Measurements from ENCODE around the gene MAFG. TPM values are rescaled to one million over a fixed set of nuclear protein-coding genes. Genes with fewer than 3 reads are reported as not detected.

MAFG gene
- total RNA-seq, 1 experiment from 2014 or later: 29.1 TPM

- H3K36me3 ChIP-seq (ENCODE audit: control insufficient read depth, insufficient read depth, low read length): peaks cover 22% of the 10 kb centered on the region
- H3K9me3 ChIP-seq: no peaks in the 10 kb centered on the region
- Mint-ChIP-seq H3K4me3 (ENCODE audit: unreplicated experiment) (peak overlapping the region; percentile 89), H3K4me1 (ENCODE audit: low read depth, unreplicated experiment) (peaks cover 13% of the 10 kb centered on the region), H3K9me3 (ENCODE audit: unreplicated experiment) (no peaks in the 10 kb centered on the region), H3K27me3 (ENCODE audit: insufficient read depth, unreplicated experiment) (no peaks in the 10 kb centered on the region), H3K36me3 (ENCODE audit: insufficient read depth, unreplicated experiment) (peaks cover 91% of the 10 kb centered on the region), H3K27ac (ENCODE audit: unreplicated experiment) (peak overlapping the region; percentile 94)
- ChIA-PET CTCF (interaction anchor here (1.1 kb wide), 1 partner anchor 18 kb away, joined by 3 read pairs; no protein-coding TSS in a partner anchor), POLR2A (interaction anchor here (0.6 kb wide), 1 partner anchor 55 kb away, joined by 3 read pairs; no protein-coding TSS in a partner anchor)
- BruUV-seq (replicated peaks): TSS peak; percentile 41
- H3K4me3 ChIP-seq (ENCODE audit: low read depth, low read length): peak overlapping the region; percentile 99
- intact Hi-C loops (cut with micrococcal nuclease; ENCODE audit: unreplicated experiment): loop anchor here (1.0 to 2.0 kb wide), 2 partner anchors 17 to 19 kb away; partner anchors contain the start of genes ALYREF, ANAPC11 and MAFG
- no peaks in the 10 kb centered on the region for H3K27me3 ChIP-seq (replicated peaks; ENCODE audit: control insufficient read depth, insufficient read depth, low read length)
- peaks cover 15% of the 10 kb centered on the region for H3K4me1 ChIP-seq
- no peak for TF ChIP-seq CTCF (IDR thresholded peaks at IDR 0.05; ENCODE audit: insufficient read depth in 1 of 2, low read depth in 1 of 2, low read length in 1 of 2, severe bottlenecking in 1 of 2, unreplicated experiment in 1 of 2)
- peak; percentile 87 to 93 for DNase-seq
Observed at GRCh38 chr17:81909966-81910839, 17.3 kb downstream of the MAFG start.

GRCh38 chr17:81909231-81909630 lies 18.3 kb downstream of the MAFG start:
- Mint-ChIP-seq H3K4me1 (ENCODE audit: low read depth, unreplicated experiment) (peaks cover 13% of the 10 kb centered on the region), H3K4me3 (ENCODE audit: unreplicated experiment) (peak overlapping the region; percentile 89), H3K36me3 (ENCODE audit: insufficient read depth, unreplicated experiment) (peaks cover 91% of the 10 kb centered on the region), H3K27ac (ENCODE audit: unreplicated experiment) (peak overlapping the region; percentile 94), H3K9me3 (ENCODE audit: unreplicated experiment) (no peaks in the 10 kb centered on the region), H3K27me3 (ENCODE audit: insufficient read depth, unreplicated experiment) (no peaks in the 10 kb centered on the region)
- CTCF ChIA-PET: interaction anchor here (0.6 kb wide), 1 partner anchor 15 kb away, joined by 4 read pairs; no protein-coding TSS in a partner anchor
- DNase-seq: no peak
- BruUV-seq (replicated peaks): no TSS peak
- Histone ChIP-seq H3K36me3 (ENCODE audit: control insufficient read depth, insufficient read depth, low read length) (peaks cover 16% of the 10 kb centered on the region), H3K4me1 (peaks cover 15% of the 10 kb centered on the region), H3K9me3 (no peaks in the 10 kb centered on the region), H3K27me3 (replicated peaks; ENCODE audit: control insufficient read depth, insufficient read depth, low read length) (no peaks in the 10 kb centered on the region), H3K4me3 (ENCODE audit: low read depth, low read length) (no peak overlapping the region)
- POLR2A ChIA-PET: no interaction called here
- intact Hi-C loops (cut with micrococcal nuclease; ENCODE audit: unreplicated experiment): no loop called here
- TF ChIP-seq CTCF (IDR thresholded peaks at IDR 0.05; ENCODE audit: insufficient read depth in 1 of 2, low read depth in 1 of 2, low read length in 1 of 2, severe bottlenecking in 1 of 2, unreplicated experiment in 1 of 2): no peak

- DNase-seq: no peak
- ChIA-PET POLR2A (no interaction called here), CTCF (interaction anchor here (0.6 kb wide), 1 partner anchor 15 kb away, joined by 4 read pairs; no protein-coding TSS in a partner anchor)
- no peak for TF ChIP-seq CTCF (IDR thresholded peaks at IDR 0.05; ENCODE audit: insufficient read depth in 1 of 2, low read depth in 1 of 2, low read length in 1 of 2, severe bottlenecking in 1 of 2, unreplicated experiment in 1 of 2)
- no TSS peak for BruUV-seq (replicated peaks)
- H3K4me1 ChIP-seq: peaks cover 15% of the 10 kb centered on the region
- no peaks in the 10 kb centered on the region for H3K27me3 ChIP-seq (replicated peaks; ENCODE audit: control insufficient read depth, insufficient read depth, low read length)
- no peak overlapping the region for H3K4me3 ChIP-seq (ENCODE audit: low read depth, low read length)
- no peaks in the 10 kb centered on the region for H3K27me3 Mint-ChIP-seq (ENCODE audit: insufficient read depth, unreplicated experiment)
- H3K9me3 Mint-ChIP-seq (ENCODE audit: unreplicated experiment): no peaks in the 10 kb centered on the region
- peaks cover 13% of the 10 kb centered on the region for H3K4me1 Mint-ChIP-seq (ENCODE audit: low read depth, unreplicated experiment)
- H3K27ac Mint-ChIP-seq (ENCODE audit: unreplicated experiment): peak overlapping the region; percentile 94
- H3K4me3 Mint-ChIP-seq (ENCODE audit: unreplicated experiment): no peak overlapping the region
- peaks cover 16% of the 10 kb centered on the region for H3K36me3 ChIP-seq (ENCODE audit: control insufficient read depth, insufficient read depth, low read length)
- intact Hi-C loops (cut with micrococcal nuclease; ENCODE audit: unreplicated experiment): no loop called here
- H3K36me3 Mint-ChIP-seq (ENCODE audit: insufficient read depth, unreplicated experiment): peaks cover 92% of the 10 kb centered on the region
- no peaks in the 10 kb centered on the region for H3K9me3 ChIP-seq
Observed at GRCh38 chr17:81908793-81909192, 18.7 kb downstream of the MAFG start.
